Transverse colon (tissue), 4 donors: ENCODE data around the gene IGF2BP1.

ENCODE experiments used
- CTCF ChIP-seq, 5 experiments: fragments of 200-600 bp in 3 of 5; fragments of 450-650 bp in 2 of 5; sonication (generic) in 3 of 5; IDR thresholded peaks; 1 replicate in 2 of 5; 2 replicates in 3 of 5; pipeline ENCODE4 v1.5.1; 2016 to 2017; ENCODE audit warnings: antibody characterized with exemption in 5 of 5, inconsistent platforms in 3 of 5, mild to moderate bottlenecking in 2 of 5, moderate library complexity in 1 of 5
- POLR2A ChIP-seq: fragments of 450-650 bp; IDR thresholded peaks from one replicate; pipeline ENCODE4 v1.6.1; 2016; ENCODE audit warnings: antibody characterized with exemption, mild to moderate bottlenecking, moderate library complexity
- POLR2AphosphoS5 ChIP-seq, 3 donors: sonication (generic); formaldehyde crosslinking; IDR thresholded peaks; one replicate each; pipeline ENCODE4 v1.6.1; 2016; ENCODE audit warnings: antibody characterized with exemption in 3 of 3

- no peak for TF ChIP-seq POLR2A
- no peak for TF ChIP-seq CTCF (IDR thresholded peaks at IDR 0.05)
- TF ChIP-seq POLR2AphosphoS5 (IDR thresholded peaks at IDR 0.05): no peak
These were observed 24.6 kb downstream of the IGF2BP1 start for GRCh38 chr17:49021768-49022103.
